GM10847 (cell line): ENCODE data around the gene MAML2.

Experiments
- POLR2A ChIP-seq: IDR thresholded peaks from 2 replicates; pipeline ENCODE4 v1.6.1; 2011; ENCODE audit not compliant: insufficient read length; ENCODE audit errors: extremely low read depth

The MAML2 gene

DNA sequence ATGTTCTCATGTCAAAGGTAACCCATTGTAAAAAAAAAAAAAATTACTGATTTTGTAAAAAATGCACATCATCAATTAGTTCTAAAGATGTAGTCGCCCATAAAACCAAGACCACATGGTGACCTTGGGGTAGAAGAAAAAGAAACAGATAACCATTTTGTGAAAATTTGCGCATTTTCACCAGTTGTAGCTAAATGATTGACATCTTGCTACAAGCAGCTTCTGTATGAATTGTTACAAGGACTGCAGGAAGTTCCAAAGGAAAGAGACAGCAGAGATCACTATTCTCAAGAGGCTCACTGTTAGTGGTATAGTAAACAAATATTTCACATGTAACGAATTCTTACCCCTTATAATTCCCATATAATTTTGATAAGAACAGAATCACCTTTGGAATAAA is 48.7 kb downstream of the MAML2 start:
- no peak for TF ChIP-seq POLR2A

DNA sequence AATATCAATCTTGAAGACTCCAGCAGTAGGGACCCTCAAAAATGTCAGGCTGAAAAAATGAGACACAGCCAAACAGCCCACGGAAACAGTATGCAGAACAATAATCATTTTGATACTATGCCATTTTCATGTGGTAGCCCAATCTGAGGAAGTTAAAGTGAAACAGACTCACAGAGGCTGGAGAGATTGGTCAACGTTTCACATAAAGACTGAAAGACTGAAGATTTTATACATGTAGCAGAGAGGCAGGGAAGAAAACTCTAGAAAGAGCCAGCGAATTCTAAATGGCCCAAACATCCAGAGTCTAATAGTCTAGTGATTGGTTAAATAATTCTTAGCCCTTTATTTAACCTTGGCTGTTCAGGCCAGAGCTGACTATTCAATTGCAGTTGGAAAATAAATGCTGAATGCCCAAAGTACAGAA is 49.4 kb downstream of the MAML2 start:
- TF ChIP-seq POLR2A, result no peak

DNA sequence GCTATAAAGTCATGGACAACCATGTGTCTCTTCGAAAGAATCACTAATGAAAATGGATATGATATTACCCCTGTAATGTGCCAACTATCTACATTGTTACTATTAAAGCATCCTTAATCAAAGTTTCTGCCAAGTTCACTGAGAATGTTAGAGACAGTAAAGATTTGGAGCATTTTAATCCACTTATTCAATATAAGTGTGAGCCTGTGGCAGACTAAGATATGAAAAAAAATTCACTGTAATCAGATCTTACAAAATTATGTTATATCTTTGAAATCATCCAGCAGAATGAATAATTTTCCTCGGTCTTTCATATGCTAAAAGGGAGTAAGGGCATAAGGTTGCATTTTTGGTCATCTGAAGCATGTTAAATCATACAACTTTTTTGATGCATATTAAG is 49.9 kb downstream of the MAML2 start:
- no peak for TF ChIP-seq POLR2A

DNA sequence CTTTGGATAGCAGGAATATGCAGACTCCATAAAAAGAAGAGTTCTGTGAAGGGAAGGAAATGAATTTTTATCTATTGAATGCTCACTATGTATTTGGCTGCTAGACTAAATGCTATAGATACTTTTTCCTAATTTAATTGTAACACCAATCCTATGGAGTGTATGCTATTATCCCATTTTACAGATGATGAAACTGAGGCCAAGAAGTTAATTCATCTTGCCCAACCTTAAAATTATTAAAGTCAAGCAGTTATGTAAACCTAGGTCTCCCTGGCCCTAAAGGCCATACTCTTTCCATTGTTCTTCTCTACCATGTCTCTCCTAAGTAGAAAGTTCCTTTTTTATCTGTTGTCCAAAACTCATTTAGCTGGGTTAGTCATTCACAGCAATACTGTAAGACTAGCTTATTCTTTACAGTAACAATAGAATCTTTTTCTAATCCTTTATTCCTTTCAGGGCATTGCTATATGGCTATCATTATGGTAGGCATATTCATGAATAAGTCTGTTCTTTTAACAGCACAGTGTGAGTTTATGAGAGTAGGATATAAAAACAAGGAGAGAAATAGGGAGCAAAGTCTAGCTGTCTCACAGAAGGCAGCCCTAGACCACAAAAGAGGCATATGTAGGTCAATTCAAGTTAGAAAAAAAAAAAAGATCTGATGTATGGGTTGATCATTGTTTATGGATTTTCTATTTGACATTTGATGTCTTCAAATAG is 50.5 kb downstream of the MAML2 start:
- no peak for TF ChIP-seq POLR2A

DNA sequence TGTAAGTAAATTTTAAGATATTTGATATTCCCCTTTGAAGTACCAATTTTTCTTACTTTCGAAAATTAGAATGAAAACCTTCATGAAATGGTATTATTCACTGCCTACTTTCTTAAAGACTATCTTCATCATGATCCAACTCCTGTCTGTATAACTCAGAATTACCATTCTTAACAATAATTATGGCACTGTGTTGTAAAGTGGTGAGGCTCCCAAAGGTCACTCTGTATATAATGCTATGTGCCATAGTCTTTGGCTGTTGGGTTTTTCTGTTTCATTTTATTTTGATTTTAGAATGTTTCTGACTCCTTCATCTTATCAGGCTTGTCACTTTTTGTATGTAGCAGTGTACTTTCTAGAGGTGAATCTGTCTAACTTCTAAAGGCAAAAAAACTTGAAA is 52.4 kb downstream of the MAML2 start:
- TF ChIP-seq POLR2A, result no peak

DNA sequence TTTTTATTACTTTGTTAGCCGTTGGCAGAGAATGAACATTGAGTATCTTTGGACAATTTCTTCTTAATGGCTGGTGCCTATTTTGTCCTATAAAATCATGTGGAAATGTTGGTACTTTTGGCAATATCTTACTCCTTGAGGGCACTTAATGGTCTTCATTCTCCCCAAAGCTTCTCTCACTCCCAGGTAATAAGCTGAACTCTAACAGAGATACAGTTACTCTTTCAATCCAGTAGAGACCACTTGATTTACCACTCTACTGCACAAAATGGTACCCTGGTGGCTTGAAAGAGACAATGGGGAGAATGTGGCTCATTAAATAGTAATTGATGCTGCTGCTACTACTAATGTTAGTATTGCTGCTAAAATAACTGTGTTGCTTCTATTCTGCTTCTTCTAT is 53.0 kb downstream of the MAML2 start:
- no peak for TF ChIP-seq POLR2A

DNA sequence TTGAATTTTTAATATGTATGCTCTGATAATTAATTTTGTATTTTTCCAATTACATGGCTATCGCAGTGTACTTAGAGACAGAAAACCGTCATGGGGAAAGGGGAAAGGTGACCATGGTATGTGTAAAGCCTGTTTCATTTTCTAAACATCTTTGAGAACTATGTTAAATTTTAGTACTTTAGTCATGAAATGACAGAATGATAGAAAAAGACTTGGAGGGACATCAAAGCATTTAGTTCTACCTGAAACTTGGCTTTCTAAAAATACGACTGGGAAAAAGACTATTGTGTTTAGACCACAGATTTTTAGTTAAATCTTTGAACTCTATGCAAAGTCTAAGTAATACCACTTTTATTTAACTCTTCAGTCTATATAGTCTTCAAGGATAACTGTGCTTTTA is 54.1 kb downstream of the MAML2 start:
- TF ChIP-seq POLR2A, result no peak

DNA sequence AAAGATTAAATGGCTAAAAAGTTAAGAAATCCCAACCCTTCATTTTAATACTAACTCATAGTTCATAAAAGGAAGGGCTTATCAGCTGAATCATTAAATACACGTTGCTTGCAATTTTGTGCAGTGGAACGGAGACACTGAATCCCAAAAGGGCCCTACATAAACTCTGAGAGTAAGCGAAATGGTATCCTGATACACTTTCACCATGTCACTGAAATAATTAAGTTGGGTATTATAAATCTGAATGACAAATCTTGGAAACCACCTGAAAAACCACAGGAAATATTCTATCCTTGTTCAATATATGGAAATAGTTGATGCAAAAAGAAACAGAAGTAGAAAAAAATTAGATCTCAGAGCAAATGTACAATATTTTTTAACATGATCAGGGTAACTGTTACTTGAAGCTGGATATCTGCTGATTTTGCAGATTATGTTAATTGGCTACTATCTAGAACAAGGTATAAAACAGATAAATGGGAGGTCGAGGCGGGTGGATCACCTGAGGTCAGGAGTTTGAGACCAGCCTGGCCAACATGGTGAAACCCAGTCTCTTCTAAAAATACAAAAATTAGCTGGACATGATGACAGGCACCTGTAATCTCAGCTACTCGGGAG is 55.1 kb downstream of the MAML2 start:
- TF ChIP-seq POLR2A, result no peak

DNA sequence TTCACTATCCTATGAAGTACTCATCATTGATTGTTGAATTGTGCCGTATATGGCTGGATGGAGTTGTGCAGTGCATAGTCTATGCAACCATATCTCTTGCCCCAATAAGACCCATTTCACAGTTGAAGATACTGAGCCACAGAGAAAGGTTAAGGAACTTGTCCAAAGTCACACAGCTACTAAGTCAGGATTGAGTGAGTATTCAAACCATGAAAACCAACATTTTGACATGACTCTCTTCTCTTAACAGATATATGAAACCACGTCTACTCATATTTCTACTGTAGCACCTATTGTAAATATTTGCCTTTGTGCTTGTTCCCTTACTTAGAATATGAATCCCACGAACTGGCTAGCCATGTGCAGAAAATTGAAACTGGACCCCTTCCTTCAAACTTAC is 58.1 kb downstream of the MAML2 start:
- no peak for TF ChIP-seq POLR2A

DNA sequence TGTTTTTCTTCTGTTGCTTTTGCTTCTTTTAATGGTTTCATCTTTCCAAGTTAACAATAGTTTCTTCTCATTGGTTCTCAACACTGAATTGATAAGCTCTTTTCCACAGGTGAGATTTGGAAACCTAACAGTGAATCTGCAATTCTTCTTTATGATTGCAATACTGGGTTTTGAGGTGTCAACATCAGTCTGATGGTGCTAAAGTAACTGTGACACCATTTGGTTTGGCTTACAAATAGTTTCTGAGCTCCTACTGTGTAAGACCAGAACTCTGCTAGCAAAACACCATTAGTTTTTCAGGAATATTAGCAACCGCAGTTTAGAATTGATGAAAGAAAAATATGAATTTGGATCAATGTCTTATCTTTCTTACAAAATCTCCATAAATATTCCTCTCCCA is 58.6 kb downstream of the MAML2 start:
- TF ChIP-seq POLR2A, result no peak

DNA sequence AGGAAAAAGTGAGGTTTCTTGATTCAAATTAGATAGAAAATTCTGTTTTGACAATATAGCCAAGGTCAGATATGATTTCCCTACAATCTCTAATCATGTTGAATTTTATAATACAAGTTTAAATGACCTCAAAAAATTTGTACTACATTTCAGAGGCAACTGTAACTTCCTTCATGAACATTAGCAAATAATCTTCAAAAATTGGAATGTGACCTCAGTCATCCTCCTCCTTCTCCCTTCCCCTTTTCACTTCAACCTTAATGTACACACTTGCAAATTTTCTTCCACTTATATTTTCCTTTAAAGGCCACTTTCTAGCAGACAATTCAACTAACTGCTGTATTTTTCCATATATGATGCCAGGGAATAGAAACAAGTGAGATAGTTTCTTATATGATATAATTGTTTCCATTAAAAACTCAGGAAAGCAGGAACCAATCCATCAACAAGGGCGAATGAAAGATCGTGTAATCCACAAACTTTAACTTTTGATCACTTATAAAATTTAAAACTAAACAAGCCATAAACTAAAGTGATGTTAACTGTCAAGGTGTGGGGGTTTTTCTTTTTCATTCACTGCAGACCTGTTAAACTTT is 60.3 kb downstream of the MAML2 start:
- no peak for TF ChIP-seq POLR2A

DNA sequence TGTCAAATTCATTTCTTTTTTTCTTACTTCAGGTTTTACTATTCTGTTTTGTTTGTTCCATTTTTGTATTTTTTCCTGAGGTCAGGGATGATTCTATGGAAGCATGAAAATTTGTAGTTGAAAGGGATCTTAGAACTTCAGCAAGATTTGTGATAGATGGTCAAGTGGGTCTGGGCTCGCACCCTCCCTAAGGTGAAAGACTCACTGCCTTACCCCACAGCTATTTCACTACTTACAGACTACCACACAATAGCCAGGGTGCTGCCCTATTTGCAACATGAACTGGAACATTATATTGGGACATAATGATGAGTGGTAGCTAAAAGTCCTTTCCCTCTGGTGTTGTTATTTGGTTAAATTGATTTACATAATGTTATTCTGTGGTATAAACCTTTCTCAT is 62.6 kb downstream of the MAML2 start:
- no peak for TF ChIP-seq POLR2A

DNA sequence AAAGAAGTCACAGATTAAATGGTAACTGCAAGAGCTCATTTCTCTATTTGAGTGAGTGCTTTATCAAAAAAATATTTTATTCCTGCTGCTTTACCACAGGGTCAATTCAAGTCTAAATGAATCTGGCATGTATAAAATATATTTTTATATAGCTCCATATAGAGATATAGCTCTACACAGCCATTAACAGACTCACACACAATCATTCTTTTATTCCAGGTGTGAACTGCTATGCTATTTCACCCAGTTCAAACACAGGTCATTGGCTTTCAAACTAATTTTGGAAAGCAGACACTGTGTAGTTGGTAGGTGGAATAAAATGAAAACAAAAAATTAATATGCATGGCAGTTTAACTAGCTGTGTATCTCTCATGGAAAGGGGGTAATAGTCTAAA is 63.1 kb downstream of the MAML2 start:
- TF ChIP-seq POLR2A, result no peak

DNA sequence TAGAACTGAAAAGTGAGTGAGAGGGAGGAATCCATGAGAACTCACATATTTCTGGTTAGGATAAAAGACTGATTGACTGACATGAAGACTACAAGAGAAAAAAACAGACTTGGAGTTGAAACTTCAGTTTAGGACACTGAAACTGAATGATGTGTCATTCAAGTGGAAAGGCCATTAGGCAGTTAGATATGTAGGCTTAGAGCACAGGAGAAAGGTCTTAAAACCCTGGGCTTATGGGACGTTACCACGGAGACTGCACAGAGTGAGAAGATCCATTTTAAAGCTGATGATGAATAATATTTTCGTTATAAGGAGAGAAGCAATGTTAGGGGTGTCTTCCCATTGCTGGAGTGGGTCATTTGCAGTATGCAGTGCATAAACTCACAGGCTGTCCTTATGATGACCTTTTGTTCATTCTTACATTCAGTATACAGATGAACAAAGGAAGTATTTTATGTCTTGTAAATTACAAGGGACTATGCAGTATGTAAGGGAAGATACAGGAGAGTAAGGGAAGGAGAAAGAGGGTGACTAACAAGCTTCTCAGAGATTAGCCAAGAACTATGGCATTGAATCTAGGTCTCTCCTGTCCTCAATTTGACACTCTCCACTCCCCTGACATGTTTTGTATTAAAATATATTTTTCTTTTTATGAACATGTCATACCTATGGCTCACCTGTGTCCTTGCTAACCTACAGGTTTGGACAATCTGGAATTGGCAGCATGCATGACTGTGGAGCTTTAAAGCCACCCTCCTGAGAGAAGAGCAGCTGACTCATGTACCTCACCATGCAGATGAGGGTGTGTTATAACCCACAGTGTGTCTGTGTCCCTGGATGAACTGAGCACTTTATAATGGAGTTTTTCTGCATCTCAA is 63.7 kb downstream of the MAML2 start:
- TF ChIP-seq POLR2A, result no peak

DNA sequence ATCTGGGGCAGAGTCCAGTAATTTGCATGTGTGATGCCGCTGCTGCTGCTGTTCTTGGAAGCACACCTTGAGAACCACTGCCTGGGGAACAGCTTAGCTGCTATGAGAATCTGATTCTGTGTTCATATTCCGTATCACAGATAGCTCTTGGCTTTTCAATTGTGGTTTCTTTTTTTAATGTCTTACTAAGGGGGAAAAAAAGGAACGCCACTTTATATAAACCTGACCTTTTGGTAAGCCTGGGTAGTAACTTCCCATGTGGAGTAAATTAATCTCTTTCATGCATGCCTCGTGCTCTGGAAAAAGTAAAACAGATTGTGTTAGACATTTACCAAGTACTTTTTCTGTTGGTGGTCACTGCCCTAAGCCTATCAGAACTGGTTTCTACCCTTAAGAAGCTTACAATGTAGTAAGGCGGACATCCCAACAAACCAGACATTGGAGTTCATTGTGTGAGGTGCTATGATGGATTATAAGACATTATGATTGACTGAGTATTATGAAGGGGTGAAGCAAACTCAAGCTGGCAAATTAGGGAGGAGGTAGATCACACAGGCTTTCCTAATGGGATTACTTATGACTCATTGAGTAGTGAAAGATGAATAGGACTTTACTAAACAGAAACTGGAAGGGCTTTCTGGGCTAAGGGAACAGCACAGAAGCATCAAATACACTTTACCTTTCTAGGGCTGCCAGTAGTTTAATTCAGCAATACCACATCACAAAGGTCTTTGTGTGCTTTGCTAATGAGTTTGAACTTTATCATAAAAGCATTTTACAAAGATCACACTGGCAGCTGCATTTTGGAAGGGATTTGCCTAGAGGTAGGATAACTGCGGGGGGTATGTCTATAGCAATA is 64.7 kb downstream of the MAML2 start:
- TF ChIP-seq POLR2A, result no peak

DNA sequence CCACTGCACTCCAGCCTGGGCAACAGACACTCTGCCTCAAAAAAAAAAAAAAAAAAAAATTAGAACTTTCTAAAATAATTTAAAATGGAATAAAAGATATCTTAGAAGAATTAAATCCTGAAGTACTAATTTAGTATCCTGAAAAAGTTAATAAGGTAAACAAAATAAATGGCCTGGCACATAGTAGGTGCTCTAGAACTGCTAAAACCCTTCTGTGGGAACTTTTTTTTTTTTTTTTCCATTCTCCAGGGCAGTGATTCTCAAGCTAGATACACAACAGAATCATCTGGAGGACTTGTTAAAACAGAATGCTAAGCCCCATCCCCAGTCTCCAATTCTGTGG is 65.3 kb downstream of the MAML2 start:
- TF ChIP-seq POLR2A, result no peak

DNA sequence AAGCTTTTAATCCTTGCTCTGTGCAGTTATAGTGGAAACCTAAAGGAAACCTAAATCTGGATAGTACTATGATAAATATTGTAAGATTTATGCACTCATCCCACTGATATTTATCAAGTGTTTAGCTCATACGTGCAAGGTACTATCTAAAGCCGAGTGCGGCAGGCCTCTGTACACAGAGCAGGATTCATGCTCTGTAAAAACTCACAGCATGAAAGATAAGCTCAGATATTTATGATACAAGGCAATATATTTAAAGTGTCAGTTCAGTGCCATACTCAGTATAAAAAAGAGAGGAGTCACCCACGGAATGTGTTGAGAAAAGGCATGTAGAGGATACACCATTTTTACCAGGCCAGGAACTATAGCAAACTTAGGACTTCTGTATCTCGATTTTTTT is 66.2 kb downstream of the MAML2 start:
- TF ChIP-seq POLR2A, result no peak
